HepG2 (cell line): ENCODE results near the gene DGAT2. TPM values are rescaled to one million over a fixed set of nuclear protein-coding genes. Genes with fewer than 3 reads are reported as not detected.

Experiments used
- ATAD3A ChIP-seq: sonication (generic); formaldehyde crosslinking; IDR thresholded peaks from 2 replicates; pipeline ENCODE4 v1.4.0; 2020; ENCODE audit warnings: missing genetic modification reagents
- CEBPZ ChIP-seq: IDR thresholded peaks from 2 replicates; pipeline ENCODE4 v1.6.1; 2012; ENCODE audit warnings: low read length, improper control_type of control experiment
- CREB3 ChIP-seq: sonication (generic); formaldehyde crosslinking; IDR thresholded peaks from 2 replicates; pipeline ENCODE4 v1.5.0; 2020; ENCODE audit warnings: missing genetic modification reagents
- CSRNP2 ChIP-seq: sonication (generic); formaldehyde crosslinking; conservative IDR thresholded peaks from 2 replicates; pipeline ENCODE4 v1.8.0; 2022; ENCODE audit warnings: low read depth, missing genetic modification reagents
- EP300 ChIP-seq, 3 experiments: sonication (generic) in 1 of 3; formaldehyde crosslinking in 1 of 3; IDR thresholded peaks; 2 replicates each; pipeline versions ENCODE4 v1.5.1 to v1.6.1; 2011 to 2020; ENCODE audit warnings: low read depth in 2 of 3, low read length in 2 of 3, borderline replicate concordance in 1 of 3, improper control_type of control experiment in 1 of 3, mild to moderate bottlenecking in 1 of 3, missing genetic modification reagents in 1 of 3, moderate library complexity in 1 of 3
- MAF1 ChIP-seq: sonication (generic); formaldehyde crosslinking; IDR thresholded peaks from 2 replicates; pipeline ENCODE4 v1.5.0; 2020; ENCODE audit warnings: missing genetic modification reagents, borderline replicate concordance
- NR2C2 ChIP-seq: sonication (generic); formaldehyde crosslinking; IDR thresholded peaks from 2 replicates; pipeline ENCODE4 v1.4.0; 2020; ENCODE audit warnings: missing genetic modification reagents, mild to moderate bottlenecking, moderate library complexity, borderline replicate concordance
- PRDM10 ChIP-seq: sonication (generic); formaldehyde crosslinking; IDR thresholded peaks from 2 replicates; pipeline ENCODE4 v1.4.0; 2020; ENCODE audit warnings: low read depth, missing genetic modification reagents
- TCF7 ChIP-seq: sonication (generic); IDR thresholded peaks from 2 replicates; pipeline ENCODE4 v1.6.1; 2016; ENCODE audit warnings: antibody characterized with exemption, low read depth
- ZFP90 ChIP-seq: sonication (generic); formaldehyde crosslinking; IDR thresholded peaks from 2 replicates; pipeline ENCODE4 v1.8.0; 2022; ENCODE audit warnings: missing genetic modification reagents, mild to moderate bottlenecking, inconsistent platforms, borderline replicate concordance
- ZHX1 ChIP-seq: sonication (generic); formaldehyde crosslinking; IDR thresholded peaks from 2 replicates; pipeline ENCODE4 v1.8.1; 2022; ENCODE audit warnings: low read depth, mild to moderate bottlenecking, missing genetic modification reagents
- ZNF180 ChIP-seq: sonication (generic); formaldehyde crosslinking; IDR thresholded peaks from 2 replicates; pipeline ENCODE4 v1.4.0; 2020; ENCODE audit warnings: low read depth, missing genetic modification reagents, borderline replicate concordance
- ZNF235 ChIP-seq: sonication (generic); formaldehyde crosslinking; IDR thresholded peaks from 2 replicates; pipeline ENCODE4 v1.8.1; 2023; ENCODE audit warnings: mild to moderate bottlenecking, missing genetic modification reagents, borderline replicate concordance
- ZNF550 ChIP-seq: sonication (generic); formaldehyde crosslinking; IDR thresholded peaks from 2 replicates; pipeline ENCODE4 v1.4.0; 2020; ENCODE audit warnings: mild to moderate bottlenecking, missing genetic modification reagents, borderline replicate concordance
- polyA plus RNA-seq, 8 experiments: library from polyadenylated mRNA; depleted of rRNA in 3 of 8; stranded (reverse) in 7 of 8; unstranded in 1 of 8; fragments of >200 nt; fragmentation: Illumina TruSeq in 4 of 8; extraction: Trizol in 4 of 8; gene quantifications; 2 replicates each; pipeline versions ENCODE4 v1.2.1 to v1.2.3, GENCODE V29; 2011 to 2016; ENCODE audit warnings: low read depth in 4 of 8, missing spikeins in 1 of 8, mixed read lengths in 1 of 8; ENCODE audit not compliant: insufficient read depth in 1 of 8
- total RNA-seq, 5 experiments: library from RNA; depleted of rRNA; stranded (reverse); fragments of >200 nt; fragmentation: Illumina TruSeq; extraction: Trizol; gene quantifications; 2 replicates each; pipeline ENCODE4 v1.2.3, GENCODE V29; 2016; ENCODE audit warnings: low read depth in 1 of 5

The DGAT2 gene
- total and polyA plus RNA-seq, 2 of the 13 experiments (the other 11 are each of a cell fraction or from before 2014, with no cell fraction given), result 39.0 to 65.6 TPM

- TF ChIP-seq PRDM10 (peak; percentile 99), MAF1 (CRISPR knock-in tag) (0 out of 2 replicates have a peak, but pooled peaks have one; percentile 54), ZNF235 (0 out of 2 replicates have a peak, but pooled peaks have one; percentile 61), ZNF180 (CRISPR knock-in tag) (peak; percentile 74; the same call in 1 of the 2 replicates), ZHX1 (CRISPR knock-in tag) (no peak), ATAD3A (CRISPR knock-in tag) (no peak), NR2C2 (CRISPR knock-in tag) (peak; percentile 61), TCF7 (no peak), ZFP90 (CRISPR knock-in tag) (peak; percentile 95), EP300 (IDR thresholded peaks at IDR 0.05; ENCODE audit: low read depth in 2 of 2, low read length in 2 of 2) (peak; percentile 23; a peak in 2 of 4 replicates), EP300 (CRISPR knock-in tag; IDR thresholded peaks at IDR 0.05; ENCODE audit: borderline replicate concordance) (peak; percentile 11; the same call in 1 of the 2 replicates), CREB3 (CRISPR knock-in tag) (peak; percentile 91), CEBPZ (no peak), CSRNP2 (CRISPR knock-in tag) (no peak), ZNF550 (CRISPR knock-in tag) (no peak)
Observed at GRCh38 chr11:75768112-75768908, at the start of gene DGAT2 (continued).
